HL-60 (cell line): ENCODE results near the gene RANBP9.

ENCODE experiments used
- SPI1 ChIP-seq: IDR thresholded peaks from 2 replicates; pipeline ENCODE4 v1.6.1; 2012; ENCODE audit warnings: low read depth, mild to moderate bottlenecking, borderline replicate concordance
- TF ChIP-seq, protein P1 (sequence below): IDR thresholded peaks from one replicate; pipeline ENCODE4 v1.5.1; 2011; ENCODE audit warnings: low read length, control low read depth, inconsistent platforms; ENCODE audit not compliant: insufficient read depth

DNA sequence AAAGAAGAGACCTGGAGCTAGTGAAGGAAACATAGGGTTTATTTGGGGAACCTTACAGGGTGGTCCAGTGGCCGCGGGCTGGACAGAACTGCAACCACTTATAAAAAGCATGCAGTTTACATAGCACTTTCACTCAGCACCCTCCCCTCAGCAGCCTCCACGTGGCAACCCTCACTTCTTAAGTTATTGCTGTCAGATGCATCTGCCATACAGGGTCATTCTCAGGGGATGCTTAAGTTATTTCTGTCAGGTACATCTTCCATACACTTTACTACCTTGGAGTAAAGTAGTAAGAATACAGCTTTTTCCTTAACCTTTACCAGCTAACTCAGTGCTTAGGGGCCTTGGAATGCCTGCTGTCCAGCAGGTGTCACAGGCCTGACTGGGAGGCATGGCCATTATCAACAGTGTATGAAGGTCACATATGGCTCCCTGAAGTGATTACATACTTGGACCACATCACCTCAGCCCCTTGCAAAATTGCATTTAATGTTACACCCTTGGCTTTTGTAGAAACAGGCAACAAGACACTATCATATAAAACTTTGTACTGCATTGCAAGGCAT is 98.5 kb downstream of the RANBP9 start:
- TF ChIP-seq, protein P1, sequence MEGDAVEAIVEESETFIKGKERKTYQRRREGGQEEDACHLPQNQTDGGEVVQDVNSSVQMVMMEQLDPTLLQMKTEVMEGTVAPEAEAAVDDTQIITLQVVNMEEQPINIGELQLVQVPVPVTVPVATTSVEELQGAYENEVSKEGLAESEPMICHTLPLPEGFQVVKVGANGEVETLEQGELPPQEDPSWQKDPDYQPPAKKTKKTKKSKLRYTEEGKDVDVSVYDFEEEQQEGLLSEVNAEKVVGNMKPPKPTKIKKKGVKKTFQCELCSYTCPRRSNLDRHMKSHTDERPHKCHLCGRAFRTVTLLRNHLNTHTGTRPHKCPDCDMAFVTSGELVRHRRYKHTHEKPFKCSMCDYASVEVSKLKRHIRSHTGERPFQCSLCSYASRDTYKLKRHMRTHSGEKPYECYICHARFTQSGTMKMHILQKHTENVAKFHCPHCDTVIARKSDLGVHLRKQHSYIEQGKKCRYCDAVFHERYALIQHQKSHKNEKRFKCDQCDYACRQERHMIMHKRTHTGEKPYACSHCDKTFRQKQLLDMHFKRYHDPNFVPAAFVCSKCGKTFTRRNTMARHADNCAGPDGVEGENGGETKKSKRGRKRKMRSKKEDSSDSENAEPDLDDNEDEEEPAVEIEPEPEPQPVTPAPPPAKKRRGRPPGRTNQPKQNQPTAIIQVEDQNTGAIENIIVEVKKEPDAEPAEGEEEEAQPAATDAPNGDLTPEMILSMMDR = no peak
- TF ChIP-seq SPI1 = no peak
